ENCODE results near the gene DMXL1. TPM values are rescaled to one million over a fixed set of nuclear protein-coding genes. Genes with fewer than 3 reads are reported as not detected.

DMXL1 gene
- total and polyA plus RNA-seq, 4 donors, result 4.3 to 38.1 (median 25.1) TPM

GRCh38 chr5:119021149-119021732, 49.6 kb upstream of the DMXL1 start:
- no peak for DNase-seq (ENCODE audit: low spot score)
- Histone ChIP-seq H3K9me3 (ENCODE audit: control insufficient read depth in 4 of 4, low read length in 3 of 4) (no peaks in the 10 kb centered on the region), H3K36me3 (ENCODE audit: control insufficient read depth in 4 of 4, insufficient read depth in 3 of 4, low read depth in 1 of 4, low read length in 3 of 4) (no peaks in the 10 kb centered on the region), H3K27ac (ENCODE audit: low read depth in 1 of 2, low read length in 2 of 2) (no peak overlapping the region), H3K4me1 (ENCODE audit: control insufficient read depth in 4 of 4, insufficient read depth in 4 of 4, low read length in 3 of 4) (no peaks in the 10 kb centered on the region), H3K27me3 (ENCODE audit: control insufficient read depth in 4 of 4, insufficient read depth in 4 of 4, low read length in 3 of 4) (no peaks in the 10 kb centered on the region), H3K9ac (ENCODE audit: low read depth in 1 of 2, low read length in 2 of 2) (no peak overlapping the region), H3K4me3 (ENCODE audit: low read depth in 1 of 3, low read length in 3 of 3) (no peak overlapping the region)
- TF ChIP-seq RXRA (IDR thresholded peaks at IDR 0.05) (no peak), JUND (IDR thresholded peaks at IDR 0.05) (no peak), NR2F2 (IDR thresholded peaks at IDR 0.05) (no peak)
- TF ChIP-seq, protein P1, sequence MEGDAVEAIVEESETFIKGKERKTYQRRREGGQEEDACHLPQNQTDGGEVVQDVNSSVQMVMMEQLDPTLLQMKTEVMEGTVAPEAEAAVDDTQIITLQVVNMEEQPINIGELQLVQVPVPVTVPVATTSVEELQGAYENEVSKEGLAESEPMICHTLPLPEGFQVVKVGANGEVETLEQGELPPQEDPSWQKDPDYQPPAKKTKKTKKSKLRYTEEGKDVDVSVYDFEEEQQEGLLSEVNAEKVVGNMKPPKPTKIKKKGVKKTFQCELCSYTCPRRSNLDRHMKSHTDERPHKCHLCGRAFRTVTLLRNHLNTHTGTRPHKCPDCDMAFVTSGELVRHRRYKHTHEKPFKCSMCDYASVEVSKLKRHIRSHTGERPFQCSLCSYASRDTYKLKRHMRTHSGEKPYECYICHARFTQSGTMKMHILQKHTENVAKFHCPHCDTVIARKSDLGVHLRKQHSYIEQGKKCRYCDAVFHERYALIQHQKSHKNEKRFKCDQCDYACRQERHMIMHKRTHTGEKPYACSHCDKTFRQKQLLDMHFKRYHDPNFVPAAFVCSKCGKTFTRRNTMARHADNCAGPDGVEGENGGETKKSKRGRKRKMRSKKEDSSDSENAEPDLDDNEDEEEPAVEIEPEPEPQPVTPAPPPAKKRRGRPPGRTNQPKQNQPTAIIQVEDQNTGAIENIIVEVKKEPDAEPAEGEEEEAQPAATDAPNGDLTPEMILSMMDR (IDR thresholded peaks at IDR 0.05; ENCODE audit: low read depth, low read length, missing input control), result no peak
- WGBS, result 87% methylated on average over 3 of the region's 3 CpGs

DNA sequence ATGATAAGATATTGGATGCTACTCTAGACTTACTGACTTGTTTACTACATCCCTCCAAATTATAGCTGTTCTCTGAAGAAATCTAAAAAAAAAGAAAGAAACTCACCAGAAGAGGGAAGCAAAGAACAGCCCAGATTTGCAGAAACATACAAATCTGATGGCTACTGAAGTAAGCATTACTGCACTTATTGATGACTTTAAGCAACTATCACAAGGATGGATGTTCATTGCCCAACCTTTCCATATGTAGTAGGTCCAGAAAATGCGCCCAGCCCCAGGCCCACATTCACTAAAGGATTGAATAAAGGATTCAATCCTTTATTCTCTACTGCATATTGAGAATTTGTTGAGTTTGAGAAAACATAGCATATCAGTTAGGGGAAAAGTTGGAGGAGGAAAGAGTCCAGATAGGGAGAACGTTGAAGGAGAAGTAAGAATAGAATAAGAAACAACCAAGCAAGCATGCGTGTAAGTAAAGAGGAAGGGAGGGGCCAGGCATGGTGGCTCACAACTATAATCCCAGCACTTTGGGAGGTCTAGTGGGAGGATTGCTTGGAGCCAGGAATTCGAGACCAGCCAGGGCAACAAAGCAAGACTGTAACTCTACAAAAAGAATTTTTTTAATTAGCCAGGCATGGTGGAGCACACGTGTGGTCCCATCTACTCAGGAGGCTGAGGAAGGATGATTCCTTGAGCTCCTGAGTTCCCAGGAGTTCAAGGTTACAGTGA, 48.7 kb upstream of the DMXL1 start:
- H3K4me3 ChIP-seq (ENCODE audit: low read depth in 1 of 3, low read length in 3 of 3), result no peak overlapping the region
- H3K9me3 ChIP-seq (ENCODE audit: control insufficient read depth in 4 of 4, low read length in 3 of 4), result no peaks in the 10 kb centered on the region
- no peaks in the 10 kb centered on the region for H3K36me3 ChIP-seq (ENCODE audit: control insufficient read depth in 4 of 4, insufficient read depth in 3 of 4, low read depth in 1 of 4, low read length in 3 of 4)
- DNase-seq (ENCODE audit: low spot score), result no peak
- no peaks in the 10 kb centered on the region for H3K27me3 ChIP-seq (ENCODE audit: control insufficient read depth in 4 of 4, insufficient read depth in 4 of 4, low read length in 3 of 4)
- H3K4me1 ChIP-seq (ENCODE audit: control insufficient read depth in 4 of 4, insufficient read depth in 4 of 4, low read length in 3 of 4), result no peaks in the 10 kb centered on the region
- H3K27ac ChIP-seq (ENCODE audit: low read depth in 1 of 2, low read length in 2 of 2), result no peak overlapping the region
- TF ChIP-seq, protein P2, sequence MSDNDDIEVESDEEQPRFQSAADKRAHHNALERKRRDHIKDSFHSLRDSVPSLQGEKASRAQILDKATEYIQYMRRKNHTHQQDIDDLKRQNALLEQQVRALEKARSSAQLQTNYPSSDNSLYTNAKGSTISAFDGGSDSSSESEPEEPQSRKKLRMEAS (IDR thresholded peaks at IDR 0.05), result no peak
- no peak for TF ChIP-seq EGR1 (IDR thresholded peaks at IDR 0.05; ENCODE audit: low read depth in 2 of 2)
- no peak for TF ChIP-seq FOXA2 (IDR thresholded peaks at IDR 0.05)
- no peak for TF ChIP-seq FOXA1 (IDR thresholded peaks at IDR 0.05)
- no peak for TF ChIP-seq YY1 (IDR thresholded peaks at IDR 0.05)
- no peak for TF ChIP-seq REST (IDR thresholded peaks at IDR 0.05)
- TF ChIP-seq, protein P1 (IDR thresholded peaks at IDR 0.05; ENCODE audit: low read depth, low read length, missing input control), result peak; percentile 31
- peak; percentile 91 for TF ChIP-seq RAD21 (IDR thresholded peaks at IDR 0.05)
- 63% methylated on average over 5 of the region's 5 CpGs for WGBS
- no peak overlapping the region for H3K9ac ChIP-seq (ENCODE audit: low read depth in 1 of 2, low read length in 2 of 2)

Measured in liver (tissue), 9 donors.